ELR (cell line): Measurements from ENCODE around the gene FAM47E.
A peak's percentile ranks its signal among the peaks of the same experiment; 100 is the strongest.

Source experiments
- DNase-seq: peaks from one replicate; pipeline ENCODE4 v3.0.0-alpha.2; 2015; ENCODE audit warnings: low read depth

FAM47E gene, protein sequence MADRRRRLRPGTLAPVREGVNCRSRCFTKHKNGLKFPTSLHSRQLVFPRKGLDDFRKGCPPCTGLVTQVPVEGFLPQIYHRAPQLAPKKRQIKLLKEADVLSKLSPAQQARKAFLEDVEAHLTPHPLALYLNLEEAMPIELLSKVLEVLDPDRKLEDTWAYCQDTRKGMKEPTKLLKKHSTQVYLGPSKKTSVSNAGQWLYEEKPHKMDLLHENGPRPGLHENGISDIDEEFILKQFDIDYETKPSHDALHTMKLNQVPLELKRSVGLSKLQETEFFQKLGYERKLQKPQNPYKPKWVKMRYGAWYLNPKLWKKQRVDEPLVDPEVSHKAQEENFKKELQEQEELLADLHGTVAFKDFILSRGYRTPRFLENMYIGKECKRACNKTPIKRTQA

DNA sequence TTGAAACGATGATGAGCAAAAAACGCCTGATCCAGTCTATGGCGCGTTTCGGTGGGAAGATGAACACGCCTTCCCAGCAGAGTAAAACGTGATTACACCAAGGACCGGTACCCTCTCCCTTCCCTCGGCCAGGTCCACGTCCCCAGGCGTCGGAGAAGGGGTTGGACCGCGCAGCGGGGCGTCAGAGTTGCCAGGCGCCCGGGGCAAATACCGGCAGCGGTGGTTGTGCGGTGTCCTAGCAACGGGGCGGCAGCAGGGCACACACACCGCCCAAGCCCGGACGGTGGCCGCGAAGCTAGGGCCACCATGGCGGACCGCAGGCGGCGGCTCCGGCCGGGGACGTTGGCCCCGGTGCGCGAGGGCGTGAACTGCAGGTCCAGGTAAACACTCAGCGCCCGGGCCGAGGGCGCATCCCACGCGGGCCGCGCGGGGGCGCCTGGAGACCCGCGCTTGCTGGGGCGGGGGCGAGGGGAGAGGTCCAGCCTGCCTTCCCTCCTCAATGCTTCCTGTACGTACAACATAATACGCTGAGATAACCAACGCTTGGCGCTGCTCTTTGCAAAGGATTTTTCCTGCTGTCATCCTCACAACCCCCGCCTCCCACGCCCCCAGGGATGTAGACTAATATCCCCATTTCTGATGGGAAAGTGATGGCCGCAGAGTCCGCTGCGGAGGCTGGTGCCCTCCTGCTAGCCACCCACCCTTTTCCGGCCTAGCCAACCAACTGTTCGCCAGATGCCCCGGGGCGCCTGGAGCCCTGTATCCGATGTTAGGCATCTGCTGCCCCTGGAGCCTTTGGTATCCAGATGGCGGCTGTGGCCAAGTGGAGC is at the start of gene FAM47E:
TSS of gene FAM47E (plus strand) at position 281 of the 830 bp plus-strand sequence. CDS start at position 307, 26 bp downstream.
- DNase-seq: peak; percentile 46

DNA sequence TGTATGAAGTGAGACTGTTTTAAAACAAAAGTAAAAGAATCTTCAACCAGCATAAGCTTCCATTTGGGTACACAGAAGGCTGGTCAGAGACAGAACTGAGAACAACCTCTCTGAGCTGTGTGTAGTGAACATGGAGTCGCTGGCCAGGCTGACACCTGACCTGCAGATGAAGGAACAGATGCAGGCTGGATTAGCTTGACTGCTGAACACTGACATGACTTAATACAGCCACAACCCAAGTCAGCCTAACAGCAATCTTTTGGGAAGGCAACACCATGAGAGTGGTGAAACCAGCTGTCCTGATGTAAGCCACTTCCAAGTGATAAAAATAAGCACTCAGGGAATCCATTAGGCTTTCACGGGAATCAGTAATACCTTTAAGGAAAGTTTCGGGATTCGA is 48.0 kb upstream of the FAM47E start:
- DNase-seq: no peak

DNA sequence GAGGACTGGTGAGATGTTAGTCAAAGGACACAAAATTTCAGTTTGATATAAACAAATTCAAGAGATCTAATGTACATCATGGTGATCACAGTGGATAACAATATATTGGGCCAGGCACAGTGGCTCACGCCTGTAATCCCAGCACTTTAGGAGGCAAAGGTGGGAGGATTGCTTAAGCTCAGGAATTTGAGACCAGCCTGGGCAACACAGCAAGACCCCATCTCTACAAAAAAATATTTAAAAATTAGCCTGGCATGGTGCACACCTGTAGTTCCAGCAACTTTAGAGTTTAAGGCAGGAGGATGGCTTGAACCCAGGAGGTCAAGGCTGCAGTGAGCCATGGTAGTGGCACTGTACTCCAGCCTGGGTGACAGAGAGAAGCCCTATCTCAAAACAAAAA is 46.6 kb upstream of the FAM47E start:
- no peak for DNase-seq

DNA sequence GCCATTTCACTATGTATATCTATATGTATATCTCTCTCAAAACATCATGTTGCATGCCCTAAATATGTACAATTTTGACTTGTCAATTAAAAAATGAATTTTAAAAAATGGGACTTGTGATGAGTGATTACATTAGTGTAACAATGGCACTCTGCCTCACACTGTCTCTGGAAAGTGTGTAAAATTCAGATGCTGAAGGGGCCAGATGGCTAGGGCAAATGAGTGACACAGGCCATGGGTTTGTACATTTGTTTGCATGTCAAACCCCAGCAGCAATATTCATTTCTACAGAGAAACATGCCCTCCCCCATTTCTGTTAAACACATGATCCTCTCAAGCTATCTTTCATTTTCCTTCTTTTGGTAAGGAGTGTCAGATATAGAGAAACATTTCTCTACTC is 46.0 kb upstream of the FAM47E start:
- no peak for DNase-seq

DNA sequence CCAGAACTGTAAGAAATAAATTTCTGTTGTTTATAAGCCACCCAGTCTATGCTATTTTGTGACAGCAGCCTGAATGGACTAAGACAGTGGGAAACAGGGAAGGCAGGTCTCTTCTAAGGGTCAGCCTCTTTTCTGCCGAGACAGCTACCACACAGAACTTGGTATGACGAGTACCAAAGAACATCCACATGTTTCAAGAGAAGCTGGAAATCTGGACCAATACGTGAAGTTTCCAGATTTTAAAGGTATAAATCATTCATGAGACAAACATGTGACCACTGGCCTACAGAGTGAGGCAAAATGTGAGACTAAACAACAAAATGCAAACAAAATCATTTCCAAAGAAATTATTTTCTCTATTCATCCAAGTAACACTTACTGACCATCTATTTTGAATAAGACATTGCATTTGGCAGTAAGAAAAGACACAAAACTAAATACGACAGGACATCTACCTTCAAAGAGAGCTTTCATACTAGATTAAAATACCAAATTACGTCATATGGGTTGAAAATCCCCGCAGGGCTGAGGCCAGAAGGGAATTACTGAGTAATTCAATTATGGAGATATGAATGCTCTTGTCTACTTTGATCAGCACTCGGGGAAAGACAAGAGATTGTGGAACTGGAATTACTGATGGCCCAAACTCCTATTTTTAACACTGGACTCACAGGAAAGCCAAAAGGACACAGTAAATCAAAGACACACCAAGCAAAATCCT is 45.1 kb upstream of the FAM47E start:
- no peak for DNase-seq

DNA sequence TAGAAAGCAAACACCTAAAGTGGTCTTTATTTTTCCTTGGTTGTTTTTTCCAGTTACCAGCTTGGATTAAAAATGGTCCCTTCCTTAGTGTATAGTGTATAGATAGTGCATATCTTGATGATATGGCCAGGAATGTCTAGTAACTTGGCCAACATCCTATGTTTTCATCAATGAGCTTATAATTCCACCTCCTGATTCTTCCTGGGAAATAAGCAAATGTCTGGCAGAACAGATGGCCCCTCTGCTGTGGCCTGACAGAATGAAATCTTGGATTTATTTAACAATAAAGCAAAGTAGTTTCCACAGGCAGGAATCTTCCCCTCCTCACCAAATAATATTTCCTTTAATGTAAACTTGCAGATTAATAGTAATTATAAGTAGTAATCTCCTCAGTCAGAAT is 44.0 kb upstream of the FAM47E start:
- no peak for DNase-seq

DNA sequence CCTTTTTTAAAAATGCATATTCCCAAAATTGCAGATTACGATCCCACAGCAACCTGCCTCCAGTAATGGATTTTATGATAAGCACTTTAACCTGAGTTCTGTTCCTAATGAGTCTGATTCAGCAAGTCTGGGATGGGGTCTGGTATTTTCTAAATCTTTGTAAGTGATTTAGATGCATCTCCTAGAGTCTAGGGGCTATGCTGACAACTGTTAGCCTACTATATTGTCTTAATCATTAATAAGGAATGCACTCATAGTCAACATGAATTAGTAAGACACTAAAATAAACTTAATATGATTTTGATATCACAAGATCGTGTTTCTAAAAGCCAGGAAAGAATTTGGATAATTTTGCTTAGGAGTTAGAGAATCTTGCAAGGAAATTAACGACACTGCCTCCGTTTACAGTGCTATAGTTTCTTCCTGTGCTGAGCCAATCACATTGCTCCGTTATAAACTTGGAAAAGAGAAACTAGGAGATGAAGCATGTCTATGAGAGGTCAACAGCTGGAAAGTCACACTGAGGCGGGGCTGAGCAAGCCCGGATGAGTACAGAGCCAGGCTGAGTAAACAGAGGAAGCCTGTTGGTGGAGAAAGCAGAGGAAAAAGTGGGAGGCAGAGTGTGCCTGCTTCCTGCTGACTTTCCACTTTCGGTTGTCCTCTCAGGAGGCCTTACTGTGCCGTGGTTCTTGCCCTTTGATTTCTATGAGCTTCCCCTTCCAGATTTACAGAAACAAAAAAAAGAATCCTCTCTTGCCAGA is 43.3 kb upstream of the FAM47E start:
- peak; percentile 92 for DNase-seq

DNA sequence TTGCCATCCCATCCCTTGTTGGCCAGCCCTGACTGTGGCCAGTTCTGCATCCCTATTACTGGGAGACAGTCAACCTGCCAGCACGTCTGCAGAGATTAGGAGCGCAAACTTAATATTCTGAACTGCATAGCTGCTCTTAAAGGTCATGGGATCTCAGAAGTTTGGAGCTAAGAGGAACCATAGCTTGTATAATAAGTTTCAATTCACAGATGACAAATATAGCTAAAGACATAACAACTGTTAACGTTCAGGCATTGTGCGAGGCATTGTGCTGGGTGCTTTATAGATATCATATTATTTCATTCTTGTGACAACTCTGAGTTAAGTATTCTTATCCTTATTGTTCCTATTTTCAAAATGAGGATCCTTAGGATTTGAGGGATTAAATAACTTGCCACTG is 41.6 kb upstream of the FAM47E start:
- DNase-seq: no peak

DNA sequence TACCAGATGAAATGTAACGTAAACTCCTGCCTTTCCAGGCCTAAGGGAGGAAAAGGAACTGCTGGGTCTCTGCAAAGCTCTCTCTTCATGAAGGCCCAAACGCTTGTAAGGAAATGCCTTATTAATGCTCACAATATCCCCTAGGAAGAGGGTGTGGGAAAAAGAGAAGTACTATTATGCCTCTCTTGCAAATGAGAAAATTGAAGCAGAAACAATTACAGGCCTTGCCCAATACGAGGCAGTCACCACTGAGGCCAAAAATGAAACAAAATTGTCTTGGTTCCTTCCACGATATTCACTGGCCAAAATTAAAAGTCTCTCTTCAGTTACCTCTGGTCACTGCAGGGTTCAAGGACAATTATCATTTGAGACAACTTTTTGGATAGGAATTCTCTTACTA is 41.1 kb upstream of the FAM47E start:
- DNase-seq: no peak

DNA sequence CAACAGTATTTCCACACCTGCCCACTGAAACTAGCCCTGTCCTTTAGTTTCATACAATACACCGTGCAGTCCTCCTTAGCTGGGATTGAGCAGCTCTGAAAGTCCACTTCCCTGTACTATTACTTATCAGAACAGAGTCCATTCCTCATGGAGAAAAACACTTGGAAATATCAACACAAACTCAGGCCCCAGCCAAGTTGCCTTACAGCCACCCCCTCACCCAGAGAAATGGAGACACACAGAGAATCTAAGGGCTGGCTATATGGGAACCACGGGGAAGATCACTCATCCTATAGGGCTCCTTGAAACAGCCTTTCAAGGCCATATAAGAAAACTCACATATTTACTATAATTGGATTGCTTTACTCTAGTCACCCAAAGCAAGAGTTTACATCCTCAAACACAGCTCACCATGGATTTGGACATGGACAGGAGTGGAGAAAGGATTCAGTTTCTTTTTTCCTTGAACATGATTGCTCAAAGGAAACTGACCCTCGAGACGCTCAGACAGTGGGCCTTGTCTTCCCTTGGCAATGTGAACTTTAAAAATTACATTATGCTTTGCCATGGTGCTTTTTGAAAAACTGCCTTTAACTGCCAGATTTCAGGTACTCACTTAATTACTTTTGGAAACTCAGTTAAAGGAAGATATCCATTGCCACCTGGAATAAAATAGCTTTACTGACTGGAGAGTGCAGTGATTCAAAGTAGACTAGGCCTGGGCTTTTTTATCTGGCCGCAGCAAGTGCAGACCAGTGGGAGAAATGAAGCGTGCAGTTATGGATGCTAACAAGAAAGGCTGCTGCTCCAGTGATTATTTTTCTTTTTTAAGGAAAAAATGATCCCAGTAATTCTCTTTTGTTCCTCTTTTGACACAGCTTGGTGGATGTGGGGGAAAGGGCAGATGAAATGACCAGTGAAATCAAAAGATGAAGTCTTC is 39.5 kb upstream of the FAM47E start:
- DNase-seq: no peak

DNA sequence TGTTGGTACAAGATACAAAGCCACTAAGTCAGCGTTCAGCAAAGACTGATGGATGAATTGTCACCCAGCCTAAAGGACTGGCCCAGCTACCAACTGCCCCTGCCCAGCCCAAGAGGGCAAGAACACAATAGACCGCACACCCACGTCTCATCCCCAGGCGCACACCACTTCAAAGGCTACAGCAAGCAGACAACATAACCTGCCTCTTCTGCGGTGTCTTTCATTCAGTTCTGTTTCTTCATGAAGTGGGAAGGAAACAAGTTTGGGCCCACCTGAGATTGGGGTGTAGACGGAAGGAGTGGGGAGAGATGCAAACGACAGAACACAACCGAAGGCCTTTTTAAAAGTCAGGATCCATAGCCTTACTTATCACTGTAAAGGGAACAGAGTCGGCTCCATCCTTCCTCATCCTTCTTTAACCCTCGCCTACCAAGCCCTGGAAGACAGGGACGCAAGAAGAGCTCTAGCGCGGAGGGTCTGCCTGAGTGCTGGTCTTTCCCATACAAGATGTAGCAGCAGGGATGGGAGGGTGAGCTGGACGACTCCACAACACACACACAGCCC is 38.6 kb upstream of the FAM47E start:
- peak; percentile 35 for DNase-seq

DNA sequence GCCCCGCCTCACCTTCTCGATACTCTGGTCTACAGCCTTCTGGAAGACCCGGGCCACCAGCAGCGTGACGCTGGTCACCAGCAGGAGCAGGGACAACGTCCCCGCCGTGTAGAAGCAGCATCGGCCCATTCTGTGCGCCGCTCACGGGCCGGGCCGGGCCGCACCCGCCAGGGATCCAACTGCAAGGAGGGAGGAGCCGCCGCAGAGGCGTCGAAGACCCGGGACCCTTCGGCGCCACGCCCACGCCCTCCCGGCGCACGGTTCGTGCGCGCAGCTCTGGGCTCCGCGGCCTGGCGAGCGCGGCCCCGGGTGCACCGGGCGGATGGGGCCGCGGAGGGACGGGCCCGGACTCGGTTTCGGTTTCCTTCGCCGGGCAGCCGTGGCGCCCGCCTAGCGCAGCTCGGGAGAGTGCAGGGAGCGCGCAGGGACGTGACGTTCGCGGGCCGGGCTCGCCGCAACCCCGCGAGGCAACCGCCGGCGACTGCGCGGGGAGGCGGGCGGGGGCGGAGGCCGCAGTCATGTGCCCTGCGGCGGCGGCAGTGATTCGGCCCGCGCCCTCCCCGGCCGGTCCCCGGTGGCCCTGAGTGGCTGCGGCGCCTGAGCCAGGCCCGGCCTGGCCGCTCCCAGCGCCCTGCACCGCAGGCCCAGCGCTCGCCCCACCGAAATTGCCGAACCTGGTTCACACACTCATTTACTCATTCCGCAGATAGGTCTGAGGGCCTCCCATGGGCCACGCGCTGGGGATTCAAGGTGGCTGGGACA is 37.9 kb upstream of the FAM47E start, which contains the start of gene SCARB2:
TSS of gene SCARB2 (minus strand) at position 410 of the 762 bp plus-strand sequence. CDS start at position 129, 281 bp downstream.
- peak; percentile 85 for DNase-seq

DNA sequence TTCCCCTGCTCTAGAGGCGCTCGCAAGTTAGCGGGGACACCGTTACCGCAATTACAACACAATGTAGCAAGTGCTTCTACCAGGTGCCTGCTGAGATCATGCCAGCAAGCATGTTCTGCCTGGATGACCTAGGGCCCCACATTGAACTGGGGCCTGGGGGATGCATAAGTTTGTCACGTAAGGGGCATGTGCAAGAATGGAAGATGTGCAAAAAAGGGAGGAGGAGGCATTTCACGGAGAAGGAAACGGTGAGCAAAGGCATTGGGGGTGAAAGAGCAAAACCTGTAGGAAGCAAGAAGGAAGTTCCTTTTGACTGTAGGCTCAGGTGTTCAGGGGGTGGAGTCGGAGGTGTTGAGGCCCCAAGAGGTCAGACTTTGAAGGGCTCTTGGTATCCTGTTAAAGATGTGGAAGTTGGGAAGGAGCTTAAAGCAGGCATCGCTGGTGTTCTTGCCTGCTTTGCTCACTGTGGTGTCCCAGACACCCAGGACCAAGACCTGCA is 37.3 kb upstream of the FAM47E start:
- DNase-seq: no peak

DNA sequence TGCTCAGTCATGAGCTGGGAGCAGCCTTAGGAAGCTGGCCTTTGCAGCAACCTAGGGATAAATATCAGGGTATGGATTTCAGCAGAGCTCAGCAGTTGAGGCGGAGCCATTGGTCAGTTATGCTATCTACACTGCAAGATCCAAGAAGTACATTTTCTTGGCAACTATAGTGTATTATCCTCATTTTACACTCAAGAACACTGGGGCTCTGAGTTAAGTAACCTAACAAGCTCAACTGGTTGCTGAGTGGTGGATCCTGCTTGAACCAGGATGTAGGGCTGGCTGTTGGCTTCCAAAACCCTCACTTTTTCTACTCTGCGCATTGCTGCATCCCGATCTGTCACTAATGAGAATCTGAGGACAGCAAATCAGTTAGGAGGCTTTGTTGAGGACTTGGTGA is 36.4 kb upstream of the FAM47E start:
- DNase-seq: no peak

DNA sequence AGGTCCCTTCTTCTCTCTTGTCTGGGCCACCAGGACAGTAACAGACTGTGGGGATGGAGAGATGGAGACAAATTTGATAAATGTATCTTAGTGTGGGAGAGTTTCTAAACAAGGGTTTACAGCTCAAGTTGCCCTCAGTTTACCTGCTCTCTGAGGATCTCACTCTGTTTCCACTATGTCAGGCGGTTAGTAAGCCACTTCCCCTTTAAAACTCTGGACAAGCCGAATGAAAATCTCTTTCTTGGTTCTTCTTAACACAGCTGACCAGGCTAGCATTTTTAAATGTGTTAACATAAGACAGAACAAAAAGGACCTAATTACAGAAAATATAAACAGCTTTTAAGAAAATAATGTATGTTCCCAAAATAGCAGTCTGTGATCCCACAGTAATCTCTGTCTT is 35.0 kb upstream of the FAM47E start:
- DNase-seq: no peak

DNA sequence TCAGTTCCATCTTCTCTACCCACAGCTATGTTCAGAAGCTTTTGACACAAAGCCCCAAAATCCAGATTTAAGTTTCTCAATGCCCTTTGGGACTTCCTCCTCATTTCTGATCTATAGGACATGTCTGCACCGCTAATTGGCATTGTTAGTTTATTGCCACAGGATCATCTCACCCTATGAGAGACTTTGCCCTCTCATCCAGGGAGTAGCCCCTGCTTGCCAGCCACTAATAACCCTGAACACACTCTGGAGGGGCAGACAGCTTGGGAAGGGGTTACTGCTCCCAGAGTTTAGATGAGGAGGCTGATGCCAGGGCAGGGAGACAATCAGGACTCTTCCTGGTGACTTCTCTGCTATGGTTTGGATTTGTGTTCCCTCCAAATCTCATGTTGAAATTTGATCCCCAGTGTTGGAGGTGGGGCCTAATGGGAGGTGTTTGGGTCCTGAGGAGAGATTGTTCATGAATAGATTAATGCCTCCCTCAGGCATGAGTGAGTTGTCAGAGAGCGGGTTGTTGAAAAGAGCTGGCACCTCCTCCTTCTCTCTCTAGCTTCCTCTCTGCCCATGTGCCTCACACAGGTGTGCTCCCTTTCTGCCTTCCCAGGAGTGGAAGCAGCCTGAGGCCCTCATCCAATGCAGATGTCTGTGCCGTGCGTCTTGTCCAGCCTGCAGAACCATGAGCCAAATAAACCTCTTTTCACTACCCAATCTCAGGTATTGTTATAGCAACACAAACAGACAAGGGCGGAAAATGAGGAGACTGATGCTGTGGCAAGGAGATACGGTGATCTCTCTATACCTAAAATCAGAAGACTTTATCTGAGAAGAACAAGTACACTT is 34.3 kb upstream of the FAM47E start:
- no peak for DNase-seq

DNA sequence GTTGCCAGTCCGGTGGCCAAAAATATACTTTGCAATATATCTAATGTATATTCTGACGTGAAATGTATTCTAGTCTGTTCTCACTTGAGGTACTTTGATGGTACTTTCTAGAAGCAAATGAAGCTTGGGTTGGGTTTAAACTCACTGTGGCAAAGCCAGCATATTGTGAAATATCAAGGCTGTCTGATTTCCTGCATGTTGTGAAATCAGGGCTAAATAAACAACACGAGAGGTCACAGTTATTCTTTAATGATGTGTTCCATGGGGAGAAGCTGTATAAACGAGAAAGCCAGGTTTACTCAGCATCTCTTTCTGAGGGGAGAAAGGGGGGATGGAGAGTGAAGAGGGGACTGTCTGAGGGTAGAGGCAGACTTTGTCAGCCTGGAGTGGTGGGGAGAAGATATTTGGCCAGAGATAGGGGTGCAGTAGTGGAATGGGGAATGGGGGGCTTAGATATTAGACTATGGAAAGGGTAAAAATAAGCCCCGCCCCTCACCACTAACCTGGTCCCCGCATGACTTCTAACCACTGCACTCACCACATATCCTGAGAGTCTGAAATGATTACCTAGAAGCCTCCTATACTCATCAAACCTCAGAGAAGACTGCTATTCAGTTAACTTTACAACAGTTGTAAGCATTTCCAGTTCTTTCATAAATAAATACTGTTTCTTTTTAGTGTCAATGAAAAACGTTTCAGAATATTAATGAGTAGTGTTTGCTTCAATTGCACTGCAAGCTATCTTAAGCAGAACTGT is 32.0 kb upstream of the FAM47E start:
- peak; percentile 47 for DNase-seq

DNA sequence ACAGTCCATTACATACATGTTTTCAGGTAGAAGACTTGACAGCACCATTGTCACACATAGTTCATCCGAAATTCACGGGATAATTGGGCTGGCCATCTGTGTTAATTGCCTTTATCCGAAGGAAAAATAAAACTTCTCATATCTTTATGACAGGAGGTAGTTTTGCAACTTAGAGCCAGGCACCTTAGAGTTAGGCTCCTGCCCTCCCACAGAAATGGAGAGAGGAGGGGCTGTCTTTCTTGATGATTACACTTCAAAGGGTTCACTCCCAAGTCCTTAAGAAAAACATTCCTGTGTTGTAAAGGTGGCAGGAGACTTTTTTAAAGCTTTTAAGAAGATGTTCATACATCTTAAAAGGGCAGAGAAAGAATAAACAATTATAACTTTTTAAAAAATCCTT is 27.4 kb upstream of the FAM47E start:
- no peak for DNase-seq
